DOHH2 (cell line): ENCODE measurements around the gene EVA1C.
"Not testable (repeated sequence)": the region's sequence is repeated elsewhere in the genome, so short reads cannot be mapped to it uniquely, and the experiment has no call there.

Source experiments
- H3F3A ChIP-seq: fragments of 200-600 bp; sonication (generic), shearing (Covaris generic); 2 replicates; pipeline ENCODE4 v1.6.0; 2016; ENCODE audit warnings: antibody characterized with exemption, mild to moderate bottlenecking; ENCODE audit not compliant: control insufficient read depth, insufficient read depth
- H3K27ac ChIP-seq: fragments of 200-600 bp; sonication (generic); 2 replicates; pipeline ENCODE4 v1.5.1; 2014; ENCODE audit warnings: low read depth, mild to moderate bottlenecking, low read length, moderate library complexity
- H3K27me3 ChIP-seq: fragments of 200-600 bp; sonication (generic); 2 replicates; pipeline ENCODE4 v1.6.1; 2014; ENCODE audit warnings: mild to moderate bottlenecking, low read length, mixed read lengths; ENCODE audit not compliant: control insufficient read depth
- H3K36me3 ChIP-seq: fragments of 200-600 bp; sonication (generic); 2 replicates; pipeline ENCODE4 v1.6.1; 2014; ENCODE audit warnings: mild to moderate bottlenecking, low read length, moderate library complexity, mixed read lengths; ENCODE audit not compliant: control insufficient read depth
- H3K4me1 ChIP-seq: fragments of 200-600 bp; sonication (generic); 2 replicates; pipeline ENCODE4 v1.6.1; 2014; ENCODE audit warnings: mild to moderate bottlenecking, low read length, mixed read lengths; ENCODE audit not compliant: control insufficient read depth
- H3K4me2 ChIP-seq: fragments of 200-600 bp; sonication (generic); 2 replicates; pipeline ENCODE4 v1.6.0; 2014; ENCODE audit warnings: mild to moderate bottlenecking, low read length, moderate library complexity
- H3K4me3 ChIP-seq: fragments of 200-600 bp; sonication (generic); 2 replicates; pipeline ENCODE4 v1.5.1; 2014; ENCODE audit warnings: mild to moderate bottlenecking, low read length, mixed read lengths
- H3K79me2 ChIP-seq: fragments of 200-600 bp; sonication (generic); 2 replicates; pipeline ENCODE4 v1.6.1; 2014; ENCODE audit warnings: mild to moderate bottlenecking, low read length, mixed read lengths; ENCODE audit not compliant: control insufficient read depth
- H3K9me2 ChIP-seq: fragments of 200-600 bp; sonication (generic); replicated peaks from 2 replicates; pipeline ENCODE4 v1.6.1; 2014; ENCODE audit warnings: mild to moderate bottlenecking, low read length, mixed read lengths; ENCODE audit not compliant: control insufficient read depth
- H3K9me3 ChIP-seq: fragments of 200-600 bp; sonication (generic); 2 replicates; pipeline ENCODE4 v1.6.1; 2014; ENCODE audit warnings: antibody characterized with exemption, low read length, mixed read lengths; ENCODE audit not compliant: control insufficient read depth, insufficient read depth
- H4K20me1 ChIP-seq: fragments of 200-600 bp; sonication (generic); 2 replicates; pipeline ENCODE4 v1.6.0; 2014; ENCODE audit warnings: low read depth, mild to moderate bottlenecking, antibody characterized with exemption, low read length, moderate library complexity; ENCODE audit not compliant: control insufficient read depth, insufficient read depth
- CTCF ChIP-seq: fragments of 200-600 bp; sonication (generic); IDR thresholded peaks from one replicate; pipeline ENCODE4 v1.5.1; 2014; ENCODE audit warnings: antibody characterized with exemption, mild to moderate bottlenecking, low read depth, low read length; ENCODE audit not compliant: poor library complexity, severe bottlenecking
- EZH2phosphoT487 ChIP-seq: fragments of 200-600 bp; sonication (generic); IDR thresholded peaks from 2 replicates; pipeline ENCODE4 v1.6.1; 2017; ENCODE audit warnings: borderline replicate concordance, mild to moderate bottlenecking, antibody characterized with exemption, low read length, moderate library complexity, mixed read lengths

Gene EVA1C

GRCh38 chr21:32507342-32507919 lies 94.9 kb downstream of the EVA1C start:
- no peaks in the 10 kb centered on the region for H3K79me2 ChIP-seq
- no peaks in the 10 kb centered on the region for H3F3A ChIP-seq
- H3K9me3 ChIP-seq: peaks cover 6% of the 10 kb centered on the region; the same call in 1 of the 2 replicates
- no peak overlapping the region for H3K4me3 ChIP-seq
- no peaks in the 10 kb centered on the region for H3K36me3 ChIP-seq
- H3K4me2 ChIP-seq: no peak overlapping the region
- no peaks in the 10 kb centered on the region for H3K27me3 ChIP-seq
- no peak for TF ChIP-seq CTCF
- no peak for TF ChIP-seq EZH2phosphoT487
- no peaks in the 10 kb centered on the region for H3K4me1 ChIP-seq
- H3K27ac ChIP-seq: no peak overlapping the region
- no peaks in the 10 kb centered on the region for H3K9me2 ChIP-seq
- H4K20me1 ChIP-seq: no peaks in the 10 kb centered on the region

- H3F3A ChIP-seq, H3K36me3 ChIP-seq, H3K4me1 ChIP-seq, H3K9me2 ChIP-seq, H3K27me3 ChIP-seq, H3K4me2 ChIP-seq, H4K20me1 ChIP-seq, H3K79me2 ChIP-seq, H3K27ac ChIP-seq, H3K4me3 ChIP-seq, H3K9me3 ChIP-seq: not testable (repeated sequence)
Measured at GRCh38 chr21:32508036-32508435, 95.5 kb downstream of the EVA1C start.

- Histone ChIP-seq H3K9me2 (no peaks in the 10 kb centered on the region), H3K79me2 (no peaks in the 10 kb centered on the region), H3K36me3 (no peaks in the 10 kb centered on the region), H3K4me3 (no peak overlapping the region), H3K27me3 (no peaks in the 10 kb centered on the region), H3K9me3 (peaks cover 6% of the 10 kb centered on the region; the same call in 1 of the 2 replicates), H4K20me1 (no peaks in the 10 kb centered on the region), H3K27ac (no peak overlapping the region), H3K4me2 (no peak overlapping the region), H3F3A (no peaks in the 10 kb centered on the region), H3K4me1 (no peaks in the 10 kb centered on the region)
- TF ChIP-seq EZH2phosphoT487 (no peak), CTCF (no peak)
Measured at GRCh38 chr21:32508558-32508957, 96.1 kb downstream of the EVA1C start.

- not testable (repeated sequence) for H3K4me3 ChIP-seq, H3K4me1 ChIP-seq, H3K79me2 ChIP-seq, H3K36me3 ChIP-seq, H3K27ac ChIP-seq, H3K27me3 ChIP-seq, H3K4me2 ChIP-seq, H3K9me3 ChIP-seq, H3F3A ChIP-seq, H4K20me1 ChIP-seq, H3K9me2 ChIP-seq
Measured at GRCh38 chr21:32508975-32509374, 96.5 kb downstream of the EVA1C start.
